ENCODE measurements around the gene GARIN6.
A peak's percentile ranks its signal among the peaks of the same experiment; 100 is the strongest.
"Not testable (repeated sequence)": the region's sequence is repeated elsewhere in the genome, so short reads cannot be mapped to it uniquely, and the experiment has no call there.

The GARIN6 gene

DNA sequence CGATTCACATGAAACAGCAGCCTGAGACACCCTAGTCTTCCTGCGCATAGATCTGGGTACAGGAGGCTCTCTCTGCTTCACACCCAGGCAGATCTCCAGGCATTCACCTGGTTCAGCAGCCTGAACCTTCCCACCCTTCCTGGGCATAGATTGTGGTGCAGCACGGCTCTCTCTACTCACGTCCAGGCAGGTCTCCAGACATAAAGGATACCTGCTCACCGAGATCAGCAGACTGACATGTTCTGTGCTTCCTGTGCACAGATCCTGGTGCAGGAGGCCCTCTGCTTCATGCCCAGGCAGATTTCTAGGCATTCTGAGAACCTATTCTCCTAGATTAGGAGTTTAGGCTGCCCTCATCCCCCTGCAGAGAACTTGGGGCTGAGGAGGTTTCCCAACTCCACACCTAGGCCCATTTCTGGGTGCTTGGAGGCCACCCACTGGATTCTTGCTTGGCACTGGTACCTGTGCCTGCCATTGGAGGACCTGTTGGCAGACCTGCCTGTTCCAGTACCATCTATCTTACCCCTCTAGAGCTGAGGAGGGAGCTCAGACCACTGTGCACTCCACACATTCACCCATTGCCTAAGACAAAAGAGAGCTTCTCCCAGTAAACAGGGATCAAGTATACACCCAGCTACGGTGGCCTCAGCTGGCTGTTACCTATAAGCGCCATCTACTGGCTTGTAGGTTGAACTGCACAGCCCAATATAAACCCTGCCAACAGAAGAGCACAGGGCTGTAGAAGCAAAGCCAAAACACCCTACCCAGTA, 28.0 kb upstream of the GARIN6 start:
- peak; percentile 25 for DNase-seq (ENCODE audit: low read depth)
- TF ChIP-seq, protein P1, sequence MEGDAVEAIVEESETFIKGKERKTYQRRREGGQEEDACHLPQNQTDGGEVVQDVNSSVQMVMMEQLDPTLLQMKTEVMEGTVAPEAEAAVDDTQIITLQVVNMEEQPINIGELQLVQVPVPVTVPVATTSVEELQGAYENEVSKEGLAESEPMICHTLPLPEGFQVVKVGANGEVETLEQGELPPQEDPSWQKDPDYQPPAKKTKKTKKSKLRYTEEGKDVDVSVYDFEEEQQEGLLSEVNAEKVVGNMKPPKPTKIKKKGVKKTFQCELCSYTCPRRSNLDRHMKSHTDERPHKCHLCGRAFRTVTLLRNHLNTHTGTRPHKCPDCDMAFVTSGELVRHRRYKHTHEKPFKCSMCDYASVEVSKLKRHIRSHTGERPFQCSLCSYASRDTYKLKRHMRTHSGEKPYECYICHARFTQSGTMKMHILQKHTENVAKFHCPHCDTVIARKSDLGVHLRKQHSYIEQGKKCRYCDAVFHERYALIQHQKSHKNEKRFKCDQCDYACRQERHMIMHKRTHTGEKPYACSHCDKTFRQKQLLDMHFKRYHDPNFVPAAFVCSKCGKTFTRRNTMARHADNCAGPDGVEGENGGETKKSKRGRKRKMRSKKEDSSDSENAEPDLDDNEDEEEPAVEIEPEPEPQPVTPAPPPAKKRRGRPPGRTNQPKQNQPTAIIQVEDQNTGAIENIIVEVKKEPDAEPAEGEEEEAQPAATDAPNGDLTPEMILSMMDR (IDR thresholded peaks at IDR 0.05; ENCODE audit: control insufficient read depth, extremely low read depth, insufficient read depth): peak; percentile 85
- H3K4me3 ChIP-seq (ENCODE audit: low read depth, low read length): no peak overlapping the region

DNA sequence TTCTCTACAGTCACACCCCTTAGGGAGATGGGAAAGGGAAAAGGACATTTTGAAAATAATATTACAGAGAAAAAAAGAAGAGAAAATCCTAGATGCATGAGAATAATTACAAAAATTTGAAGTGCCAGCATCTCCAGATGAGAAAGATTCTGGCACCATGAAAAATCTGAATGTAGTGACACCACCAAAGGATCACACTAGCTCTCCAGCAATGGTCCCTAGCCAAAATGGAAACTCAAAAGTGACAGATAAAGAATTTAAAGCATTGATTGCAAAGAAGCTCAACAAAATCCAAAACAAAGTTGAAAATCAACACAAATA, 27.4 kb upstream of the GARIN6 start:
- TF ChIP-seq, protein P1 (IDR thresholded peaks at IDR 0.05; ENCODE audit: control insufficient read depth, extremely low read depth, insufficient read depth): no peak
- no peak for DNase-seq (ENCODE audit: low read depth)
- H3K4me3 ChIP-seq (ENCODE audit: low read depth, low read length): no peak overlapping the region

DNA sequence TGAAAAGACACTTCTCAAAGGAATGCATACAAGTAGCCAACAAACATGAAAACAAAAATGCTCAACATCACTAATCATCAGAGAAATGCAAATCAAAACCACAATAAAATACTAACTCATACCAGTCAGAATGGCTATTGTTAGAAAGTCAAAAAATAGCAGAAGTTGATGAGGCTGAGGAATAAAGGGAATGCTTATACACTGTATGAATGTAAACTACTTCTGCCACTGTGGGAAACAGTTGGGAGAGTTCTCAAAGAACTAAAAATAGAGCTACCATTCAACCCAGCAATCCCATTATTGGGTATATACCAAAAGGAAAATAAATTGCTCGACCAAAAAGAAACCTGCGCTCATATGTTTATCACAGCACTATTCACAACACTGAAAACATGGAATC, 23.0 kb upstream of the GARIN6 start:
- DNase-seq (ENCODE audit: low read depth); H3K4me3 ChIP-seq (ENCODE audit: low read depth, low read length): not testable (repeated sequence)

DNA sequence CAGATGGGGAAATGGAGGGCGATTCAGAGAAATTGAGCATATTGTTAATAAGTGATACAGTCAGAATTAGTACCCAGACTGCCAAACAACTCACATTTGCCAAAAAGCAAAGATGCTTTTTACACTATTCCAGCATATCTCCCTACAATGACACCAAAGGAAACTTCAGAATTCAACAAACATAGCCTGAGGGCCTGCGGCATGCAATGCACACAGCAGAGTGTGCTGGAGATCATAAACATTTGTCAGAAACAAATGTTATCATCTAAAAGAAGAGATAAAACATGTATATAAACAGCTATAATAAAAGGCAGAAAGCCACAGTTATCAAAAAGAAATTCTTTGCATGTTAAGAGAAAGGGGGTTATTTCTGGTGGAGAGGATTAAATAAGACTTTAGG, 20.1 kb upstream of the GARIN6 start:
- DNase-seq (ENCODE audit: low read depth): no peak
- TF ChIP-seq, protein P1 (IDR thresholded peaks at IDR 0.05; ENCODE audit: control insufficient read depth, extremely low read depth, insufficient read depth): no peak
- no peak overlapping the region for H3K4me3 ChIP-seq (ENCODE audit: low read depth, low read length)

DNA sequence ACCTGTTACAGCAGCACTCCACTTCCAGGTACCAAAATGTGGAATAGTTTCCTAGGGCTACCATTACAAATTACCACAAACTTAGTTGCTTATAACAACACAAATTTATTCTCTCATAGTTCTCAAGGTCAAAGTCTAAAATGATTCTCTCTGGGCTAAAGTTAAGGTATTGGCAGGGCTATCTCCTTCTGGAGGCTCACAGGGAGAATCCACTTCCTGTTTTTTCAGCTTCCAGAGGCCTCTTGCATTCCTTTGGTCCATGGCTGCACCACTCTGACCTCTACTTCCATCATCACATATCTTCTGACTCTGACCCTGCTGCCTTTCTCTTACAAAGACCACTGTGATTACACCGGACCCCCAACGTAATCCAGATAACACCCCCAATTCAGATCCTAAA, 2.9 kb upstream of the GARIN6 start:
- no peak overlapping the region for H3K4me3 ChIP-seq (ENCODE audit: low read depth, low read length)
- TF ChIP-seq, protein P1 (IDR thresholded peaks at IDR 0.05; ENCODE audit: control insufficient read depth, extremely low read depth, insufficient read depth): no peak
- DNase-seq (ENCODE audit: low read depth): no peak

DNA sequence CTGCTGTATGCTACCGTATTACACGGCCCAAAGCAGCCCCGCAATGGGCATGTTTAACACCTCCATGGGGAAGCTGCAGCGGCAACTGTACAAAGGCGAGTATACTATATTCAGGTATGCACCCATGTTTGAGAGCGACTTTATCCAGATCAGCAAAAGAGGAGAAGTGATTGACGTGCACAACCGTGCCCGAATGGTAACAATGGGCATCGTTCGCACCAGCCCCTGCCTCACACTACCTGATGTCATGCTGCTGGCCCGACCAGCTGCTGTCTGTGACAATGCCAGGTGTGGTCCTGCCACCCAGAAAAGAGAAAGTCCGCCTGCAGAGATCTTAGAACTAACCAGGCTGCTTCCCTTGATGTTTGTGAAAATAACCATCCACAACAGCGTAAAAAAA, 630 bp downstream of the GARIN6 start:
- no peak for DNase-seq (ENCODE audit: low read depth)
- TF ChIP-seq, protein P1 (IDR thresholded peaks at IDR 0.05; ENCODE audit: control insufficient read depth, extremely low read depth, insufficient read depth): no peak
- H3K4me3 ChIP-seq (ENCODE audit: low read depth, low read length): no peak overlapping the region

DNA sequence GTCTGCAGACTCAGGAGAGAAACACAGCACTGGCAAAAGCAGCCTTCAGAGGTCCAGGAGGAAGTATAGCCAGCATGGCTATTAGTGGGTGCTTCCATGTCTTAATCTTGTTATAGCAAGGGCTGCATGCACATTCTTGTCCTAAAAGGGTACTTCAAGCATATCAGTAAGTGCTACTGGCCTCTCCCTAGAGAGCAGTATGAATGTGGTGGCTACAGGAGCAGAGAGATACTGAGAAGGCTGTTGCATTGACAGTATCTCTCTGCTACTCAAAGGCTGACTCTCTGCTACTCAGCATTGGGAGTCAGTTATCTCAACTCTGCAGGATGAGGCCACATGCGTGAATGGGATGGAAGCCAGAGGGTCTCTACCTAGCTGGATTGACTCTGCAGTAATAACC, 2.0 kb downstream of the GARIN6 start:
- no peak overlapping the region for H3K4me3 ChIP-seq (ENCODE audit: low read depth, low read length)
- TF ChIP-seq, protein P1 (IDR thresholded peaks at IDR 0.05; ENCODE audit: control insufficient read depth, extremely low read depth, insufficient read depth): no peak
- no peak for DNase-seq (ENCODE audit: low read depth)
